Measurements from ENCODE around the gene CCDC192. TPM values are rescaled to one million over a fixed set of nuclear protein-coding genes. Genes with fewer than 3 reads are reported as not detected.

CCDC192 gene
- total RNA-seq, 4 donors from 2014 or later = 0.70 to 3.1 (median 2.0) TPM; not detected in 1

- no peak for TF ChIP-seq POLR2AphosphoS5 (IDR thresholded peaks at IDR 0.05)
- no peak for TF ChIP-seq EP300 (IDR thresholded peaks at IDR 0.05)
- TF ChIP-seq POLR2A (IDR thresholded peaks at IDR 0.05) = no peak
- TF ChIP-seq CTCF (IDR thresholded peaks at IDR 0.05) = no peak
- no peaks in the 10 kb centered on the region for H3K36me3 ChIP-seq
- H3K9me3 ChIP-seq = no peaks in the 10 kb centered on the region
- no peak overlapping the region for H3K4me3 ChIP-seq
- H3K27me3 ChIP-seq = no peaks in the 10 kb centered on the region
- H3K4me1 ChIP-seq = peaks cover 4% of the 10 kb centered on the region
- no peak overlapping the region for H3K27ac ChIP-seq
- DNase-seq (ENCODE audit: low spot score in 2 of 2) = no peak
Observed at GRCh38 chr5:127957701-127958239, 254.6 kb downstream of the CCDC192 start.

- H3K27me3 ChIP-seq = no peaks in the 10 kb centered on the region
- DNase-seq (ENCODE audit: low spot score in 2 of 2) = no peak
- 64% methylated on average over 5 of the region's 5 CpGs for WGBS
- H3K27ac ChIP-seq = no peak overlapping the region
- H3K4me3 ChIP-seq = no peak overlapping the region
- TF ChIP-seq POLR2A (IDR thresholded peaks at IDR 0.05) (no peak), POLR2AphosphoS5 (IDR thresholded peaks at IDR 0.05) (no peak), CTCF (IDR thresholded peaks at IDR 0.05) (no peak), EP300 (IDR thresholded peaks at IDR 0.05) (no peak)
- peaks cover 4% of the 10 kb centered on the region for H3K4me1 ChIP-seq
- no peaks in the 10 kb centered on the region for H3K36me3 ChIP-seq
- H3K9me3 ChIP-seq = no peaks in the 10 kb centered on the region
Observed at GRCh38 chr5:127958421-127959011, 255.3 kb downstream of the CCDC192 start.

GRCh38 chr5:127959152-127959764, 256.1 kb downstream of the CCDC192 start:
- DNase-seq (ENCODE audit: low spot score in 2 of 2) = no peak
- H3K4me3 ChIP-seq = no peak overlapping the region
- 37% methylated on average over 3 of the region's 3 CpGs for WGBS
- no peaks in the 10 kb centered on the region for H3K36me3 ChIP-seq
- TF ChIP-seq POLR2AphosphoS5 (IDR thresholded peaks at IDR 0.05) = no peak
- H3K9me3 ChIP-seq = no peaks in the 10 kb centered on the region
- H3K27ac ChIP-seq = no peak overlapping the region
- peaks cover 4% of the 10 kb centered on the region for H3K4me1 ChIP-seq
- no peaks in the 10 kb centered on the region for H3K27me3 ChIP-seq

GRCh38 chr5:127960270-127960691, 257.1 kb downstream of the CCDC192 start:
- no peak for DNase-seq (ENCODE audit: low spot score in 2 of 2)
- Histone ChIP-seq H3K9me3 (no peaks in the 10 kb centered on the region), H3K4me1 (peaks cover 4% of the 10 kb centered on the region), H3K4me3 (no peak overlapping the region), H3K36me3 (no peaks in the 10 kb centered on the region), H3K27ac (no peak overlapping the region), H3K27me3 (no peaks in the 10 kb centered on the region)
- TF ChIP-seq POLR2AphosphoS5 (IDR thresholded peaks at IDR 0.05) = no peak
- no peak for TF ChIP-seq EP300 (IDR thresholded peaks at IDR 0.05)
- TF ChIP-seq CTCF (IDR thresholded peaks at IDR 0.05) = no peak
- no peak for TF ChIP-seq POLR2A (IDR thresholded peaks at IDR 0.05)
- 64% methylated on average over 1 of the region's 1 CpG for WGBS

GRCh38 chr5:127961006-127961762, 258.0 kb downstream of the CCDC192 start:
- no peak for TF ChIP-seq POLR2AphosphoS5 (IDR thresholded peaks at IDR 0.05)
- no peak for TF ChIP-seq CTCF (IDR thresholded peaks at IDR 0.05)
- TF ChIP-seq POLR2A (IDR thresholded peaks at IDR 0.05) = no peak
- no peaks in the 10 kb centered on the region for H3K9me3 ChIP-seq
- no peaks in the 10 kb centered on the region for H3K36me3 ChIP-seq
- no peak for DNase-seq (ENCODE audit: low spot score in 2 of 2)
- no peaks in the 10 kb centered on the region for H3K27me3 ChIP-seq
- H3K4me1 ChIP-seq = peaks cover 4% of the 10 kb centered on the region
- no peak overlapping the region for H3K27ac ChIP-seq
- WGBS = 92% methylated on average over 2 of the region's 2 CpGs
- H3K4me3 ChIP-seq = no peak overlapping the region

All from suprapubic skin (tissue), 4 donors.